ENCODE data around the gene MYH15.

DNA sequence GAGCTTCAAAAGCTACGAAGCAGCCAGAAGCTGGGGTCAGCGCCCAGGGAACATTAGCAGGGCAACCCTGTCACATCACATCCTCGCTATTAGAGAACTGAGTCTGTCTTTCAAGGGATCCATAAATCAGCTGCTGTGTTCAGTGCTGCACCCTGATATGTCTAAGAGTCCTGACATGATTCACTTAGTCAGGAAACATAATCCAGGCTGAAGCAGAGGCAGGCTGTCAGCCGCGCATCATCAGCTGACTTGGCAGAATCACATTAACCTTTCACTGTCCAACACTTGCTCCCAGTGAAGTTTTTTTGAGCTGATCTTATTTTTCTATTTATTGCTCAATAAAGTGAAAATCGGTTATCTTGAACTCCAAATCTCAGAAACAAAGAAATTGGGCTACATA is 23.5 kb downstream of the MYH15 start:
- TF ChIP-seq ELF4 (IDR thresholded peaks at IDR 0.05) (no peak), FOXM1 (IDR thresholded peaks at IDR 0.05; ENCODE audit: borderline replicate concordance) (no peak), ZNF384 (IDR thresholded peaks at IDR 0.05) (no peak), SUZ12 (IDR thresholded peaks at IDR 0.05) (no peak), NFRKB (IDR thresholded peaks at IDR 0.05) (peak; percentile 66; the same call in 1 of the 2 replicates), SP1 (IDR thresholded peaks at IDR 0.05) (no peak), BHLHE40 (IDR thresholded peaks at IDR 0.05; ENCODE audit: borderline replicate concordance) (no peak), FOXK2 (IDR thresholded peaks at IDR 0.05) (no peak)
- TF ChIP-seq, protein P1, sequence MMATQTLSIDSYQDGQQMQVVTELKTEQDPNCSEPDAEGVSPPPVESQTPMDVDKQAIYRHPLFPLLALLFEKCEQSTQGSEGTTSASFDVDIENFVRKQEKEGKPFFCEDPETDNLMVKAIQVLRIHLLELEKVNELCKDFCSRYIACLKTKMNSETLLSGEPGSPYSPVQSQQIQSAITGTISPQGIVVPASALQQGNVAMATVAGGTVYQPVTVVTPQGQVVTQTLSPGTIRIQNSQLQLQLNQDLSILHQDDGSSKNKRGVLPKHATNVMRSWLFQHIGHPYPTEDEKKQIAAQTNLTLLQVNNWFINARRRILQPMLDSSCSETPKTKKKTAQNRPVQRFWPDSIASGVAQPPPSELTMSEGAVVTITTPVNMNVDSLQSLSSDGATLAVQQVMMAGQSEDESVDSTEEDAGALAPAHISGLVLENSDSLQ (IDR thresholded peaks at IDR 0.05), result peak; percentile 83
